Astrocyte of the cerebellum (primary cell): ENCODE results near the gene STK24.

Experiments used
- DNase-seq: peaks from one replicate; pipeline ENCODE4 v3.0.0-alpha.2; 2011; ENCODE audit warnings: low read depth
- H3K4me3 ChIP-seq: 2 replicates; pipeline ENCODE4 v1.5.1; 2011; ENCODE audit warnings: mild to moderate bottlenecking, low read depth, low read length, moderate library complexity
- in situ Hi-C: cut with HindIII; loops from 2 replicates; pipeline ENCODE4 v1.10.0; 2017; ENCODE audit warnings: low sequenced_read_pairs
- TF ChIP-seq, protein P1 (sequence below): IDR thresholded peaks from 2 replicates; pipeline ENCODE4 v1.5.1; 2012; ENCODE audit warnings: low read length, low read depth, moderate library complexity, mild to moderate bottlenecking; ENCODE audit errors: missing control alignments

The STK24 gene

DNA sequence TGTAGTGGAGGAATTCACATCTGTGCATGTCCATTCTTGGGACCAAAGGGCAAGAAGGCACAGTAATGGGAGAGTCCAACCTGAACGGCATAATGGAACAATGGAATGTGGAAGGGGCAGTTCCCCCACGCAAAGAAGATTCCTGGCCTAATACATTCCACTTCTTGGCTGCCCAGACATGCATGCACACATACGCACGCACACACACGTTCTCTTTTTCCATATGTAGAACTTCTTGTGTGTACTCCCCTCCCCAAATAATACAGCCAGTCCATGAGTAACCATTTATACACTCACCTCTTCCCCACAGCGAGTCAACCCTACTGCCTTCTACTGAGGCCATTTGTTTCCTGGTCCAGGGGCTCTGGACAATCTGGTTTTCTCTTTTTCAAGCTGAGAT, 6.0 kb upstream of the STK24 start:
- TF ChIP-seq, protein P1, sequence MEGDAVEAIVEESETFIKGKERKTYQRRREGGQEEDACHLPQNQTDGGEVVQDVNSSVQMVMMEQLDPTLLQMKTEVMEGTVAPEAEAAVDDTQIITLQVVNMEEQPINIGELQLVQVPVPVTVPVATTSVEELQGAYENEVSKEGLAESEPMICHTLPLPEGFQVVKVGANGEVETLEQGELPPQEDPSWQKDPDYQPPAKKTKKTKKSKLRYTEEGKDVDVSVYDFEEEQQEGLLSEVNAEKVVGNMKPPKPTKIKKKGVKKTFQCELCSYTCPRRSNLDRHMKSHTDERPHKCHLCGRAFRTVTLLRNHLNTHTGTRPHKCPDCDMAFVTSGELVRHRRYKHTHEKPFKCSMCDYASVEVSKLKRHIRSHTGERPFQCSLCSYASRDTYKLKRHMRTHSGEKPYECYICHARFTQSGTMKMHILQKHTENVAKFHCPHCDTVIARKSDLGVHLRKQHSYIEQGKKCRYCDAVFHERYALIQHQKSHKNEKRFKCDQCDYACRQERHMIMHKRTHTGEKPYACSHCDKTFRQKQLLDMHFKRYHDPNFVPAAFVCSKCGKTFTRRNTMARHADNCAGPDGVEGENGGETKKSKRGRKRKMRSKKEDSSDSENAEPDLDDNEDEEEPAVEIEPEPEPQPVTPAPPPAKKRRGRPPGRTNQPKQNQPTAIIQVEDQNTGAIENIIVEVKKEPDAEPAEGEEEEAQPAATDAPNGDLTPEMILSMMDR = no peak
- H3K4me3 ChIP-seq = no peak overlapping the region
- in situ Hi-C loops = loop anchor here (5.0 kb wide), 1 partner anchor 84 kb away; no protein-coding TSS in a partner anchor
- no peak for DNase-seq

DNA sequence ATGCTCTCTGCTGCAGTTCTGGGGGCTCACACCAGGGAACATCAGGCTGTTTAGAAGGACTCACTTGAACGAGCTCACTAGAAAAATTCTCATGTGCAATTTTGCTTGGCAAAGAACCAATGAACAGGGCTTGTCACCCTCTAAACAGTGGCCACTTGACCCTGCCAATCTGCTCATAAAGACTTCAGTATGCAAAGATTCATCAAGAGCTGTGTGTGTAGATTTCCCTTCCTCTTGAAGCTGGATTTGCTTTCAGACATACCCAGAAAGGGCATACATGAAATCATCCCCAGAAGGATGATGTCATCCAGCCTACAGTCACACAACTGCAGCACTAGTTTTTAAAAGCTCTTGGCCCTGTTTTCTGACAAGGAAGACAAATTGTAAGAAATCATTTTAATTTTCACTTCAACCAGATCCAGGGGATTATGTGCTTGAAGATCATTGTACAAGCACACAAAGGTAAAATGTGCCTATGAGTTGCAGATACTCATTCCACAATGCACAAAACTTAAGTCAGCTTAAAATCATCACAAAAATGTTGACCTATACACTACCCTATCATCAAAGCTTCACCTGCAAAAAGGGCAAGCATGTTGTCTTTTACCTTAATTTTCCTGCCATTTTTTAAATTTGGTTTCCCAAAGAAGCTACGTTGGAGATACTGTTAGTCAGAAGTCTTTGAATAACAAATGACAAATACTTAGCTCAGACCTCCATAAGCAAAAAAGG, 5.2 kb upstream of the STK24 start:
- DNase-seq = no peak
- no peak overlapping the region for H3K4me3 ChIP-seq
- TF ChIP-seq, protein P1 = no peak
- in situ Hi-C loops = loop anchor here (5.0 kb wide), 1 partner anchor 85 kb away; no protein-coding TSS in a partner anchor

DNA sequence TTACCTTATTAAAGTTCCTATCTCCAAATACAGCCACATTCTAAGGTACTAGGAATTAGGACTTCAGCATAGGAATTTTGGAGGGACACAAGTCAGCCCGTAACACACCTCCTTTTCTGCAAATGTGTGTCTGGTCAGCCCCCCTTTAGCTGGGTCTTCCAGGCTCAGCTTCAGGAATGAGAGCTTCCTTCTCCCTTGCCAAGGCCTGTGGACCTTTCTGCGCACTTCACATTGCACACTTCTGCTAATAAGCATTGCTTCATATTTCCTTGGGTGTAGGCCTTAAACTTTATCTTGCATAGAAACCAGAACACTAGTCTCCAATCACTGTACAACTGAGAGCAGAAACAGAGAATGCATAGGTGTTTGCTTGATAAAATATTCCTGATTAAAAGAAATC, 4.5 kb upstream of the STK24 start:
- TF ChIP-seq, protein P1 = no peak
- in situ Hi-C loops = loop anchor here (5.0 kb wide), 1 partner anchor 86 kb away; no protein-coding TSS in a partner anchor
- H3K4me3 ChIP-seq = no peak overlapping the region
- DNase-seq = no peak

DNA sequence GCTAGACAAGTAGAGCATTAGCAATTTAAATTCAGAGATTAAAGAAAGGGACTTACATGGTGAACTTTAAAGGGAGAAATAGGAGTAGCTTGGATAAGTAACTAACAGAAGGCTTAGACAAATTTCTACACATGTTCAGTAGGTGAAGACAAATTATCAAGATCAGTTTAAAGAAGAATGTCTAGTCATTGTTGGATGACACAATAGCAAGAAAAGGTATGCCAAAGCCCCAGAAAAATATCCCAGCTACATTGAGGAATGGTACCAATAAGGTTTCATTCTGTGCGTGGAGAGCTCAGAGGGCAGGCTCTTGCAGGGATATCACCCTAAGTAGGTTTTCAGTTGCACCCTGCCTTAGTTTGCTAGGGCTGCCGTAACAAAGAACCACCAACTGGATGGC, 3.5 kb upstream of the STK24 start:
- no peak overlapping the region for H3K4me3 ChIP-seq
- TF ChIP-seq, protein P1 = no peak
- no peak for DNase-seq
- in situ Hi-C loops = loop anchor here (5.0 kb wide), 1 partner anchor 87 kb away; no protein-coding TSS in a partner anchor

DNA sequence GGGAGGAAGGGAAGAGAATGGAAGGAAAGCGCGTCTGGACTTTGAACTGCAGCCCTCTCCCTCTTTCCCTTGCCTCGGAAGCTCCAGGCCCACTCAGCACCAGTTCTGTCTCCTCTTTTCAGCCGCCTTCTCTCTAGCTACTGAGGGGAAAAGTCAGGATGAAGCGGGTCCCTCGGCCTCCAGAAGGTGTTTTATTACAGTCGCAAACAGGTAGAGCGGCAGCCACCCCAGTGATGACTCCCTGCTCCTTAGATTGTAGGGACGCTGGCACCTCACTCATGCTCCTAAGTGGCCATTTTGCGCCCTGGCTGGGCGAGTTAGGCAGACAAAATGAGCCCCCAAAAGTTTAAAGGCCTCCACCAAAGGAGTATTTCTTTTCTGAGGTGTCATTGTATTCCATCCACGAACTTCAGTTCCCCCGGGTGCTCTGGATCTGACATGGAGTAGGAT, 954 bp upstream of the STK24 start:
- in situ Hi-C loops = no loop called here
- DNase-seq = no peak
- peak overlapping the region; percentile 52 for H3K4me3 ChIP-seq
- TF ChIP-seq, protein P1 = no peak

DNA sequence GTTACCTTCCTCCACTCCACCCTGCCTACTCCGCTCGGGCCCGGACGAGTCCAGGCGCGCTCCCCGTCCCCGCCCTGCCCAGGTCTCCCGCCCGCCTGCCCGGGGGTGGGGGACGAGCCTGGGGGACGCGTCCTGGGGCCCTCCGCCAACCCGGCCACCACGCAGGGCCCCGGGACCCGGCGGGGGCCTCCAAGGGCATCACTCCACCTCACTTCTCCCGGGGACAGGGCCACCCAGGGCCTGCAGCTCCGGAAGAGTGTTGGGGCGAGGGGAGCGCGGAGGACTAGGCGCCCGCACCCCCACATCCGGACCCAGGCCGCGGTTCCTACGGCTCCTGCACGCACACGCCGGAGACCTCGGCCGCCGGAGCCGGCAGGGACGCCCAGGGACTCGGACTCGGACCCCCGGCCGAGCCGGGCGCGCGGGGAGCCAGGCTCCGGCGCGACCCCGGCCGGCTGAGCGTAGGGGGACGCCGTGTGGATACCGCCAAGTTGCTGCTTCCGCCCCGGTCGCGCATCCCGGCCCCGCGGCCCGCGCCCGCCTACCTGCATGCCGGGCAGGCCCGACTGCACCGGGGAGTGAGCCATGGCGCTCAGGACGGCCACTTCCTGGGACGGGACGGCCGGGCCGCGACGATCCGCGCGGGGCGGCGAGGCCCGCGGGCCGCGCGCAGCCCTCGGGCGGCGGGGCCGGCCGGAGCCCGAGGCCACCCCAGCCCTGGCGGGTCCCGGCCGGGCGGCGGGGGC, 534 bp downstream of the STK24 start:
- H3K4me3 ChIP-seq = peak overlapping the region; percentile 80
- DNase-seq = no peak
- TF ChIP-seq, protein P1 = no peak
- in situ Hi-C loops = no loop called here
